A549 (cell line): ENCODE measurements around the gene PLXND1. TPM values are rescaled to one million over a fixed set of nuclear protein-coding genes. Genes with fewer than 3 reads are reported as not detected.

Source experiments
- ATAC-seq, 2 experiments: fragments of 200-7000 bp in 1 of 2; fragments of >200 bp in 1 of 2; cut with Nextera tagmentation in 1 of 2; cut with Tn5 transposase in 1 of 2; 3 replicates each; pipeline versions ENCODE4 v1.8.0 to v1.9.1; 2018 to 2020; ENCODE audit warnings: mild to moderate bottlenecking in 1 of 2, moderate library complexity in 1 of 2
- CTCF ChIA-PET: fragments of 300-600 bp; sonication (Branson Sonifier 250); formaldehyde crosslinking; extraction: SDS; loops from one replicate; lab custom pipeline; 2021; ENCODE audit warnings: antibody characterized with exemption, inconsistent platforms; lab: Yijun Ruan, JAX
- POLR2A ChIA-PET: fragments of 350-600 bp; formaldehyde crosslinking; extraction: SDS; loops from one replicate; lab custom pipeline; 2021; ENCODE audit warnings: antibody characterized with exemption, inconsistent platforms; lab: Yijun Ruan, JAX
- DNase-seq, 2 experiments: peaks; one replicate each; pipeline versions ENCODE4 v3.0.0 to v3.0.0-alpha.2; 2011 to 2016; ENCODE audit warnings: low read depth in 1 of 2, low spot score in 1 of 2
- FAIRE-seq: peaks from 2 replicates; lab custom pipeline; 2011; peaks lifted over from hg19 to GRCh38; lab: Jason Lieb, UNC
- H3K27ac ChIP-seq, 2 experiments: fragments of >200 bp; sonication (Bioruptor Twin); formaldehyde crosslinking; 3 replicates each; pipeline ENCODE4 v1.5.1; 2016 to 2017
- H3K4me1 ChIP-seq: fragments of >200 bp; sonication (Bioruptor Twin); formaldehyde crosslinking; 3 replicates; pipeline ENCODE4 v1.6.1; 2016
- H3K4me2 ChIP-seq: fragments of >200 bp; sonication (Bioruptor Twin); formaldehyde crosslinking; 3 replicates; pipeline ENCODE4 v1.6.1; 2016
- H3K4me3 ChIP-seq: fragments of >200 bp; sonication (Bioruptor Twin); formaldehyde crosslinking; 3 replicates; pipeline ENCODE4 v1.5.1; 2016
- H3K9me3 ChIP-seq: fragments of >200 bp; sonication (Bioruptor Twin); formaldehyde crosslinking; 3 replicates; pipeline ENCODE4 v1.6.1; 2016
- BHLHE40 ChIP-seq: IDR thresholded peaks from 2 replicates; pipeline ENCODE4 v1.6.1; 2012; ENCODE audit warnings: low read depth, low read length, inconsistent platforms
- CBX8 ChIP-seq: fragments of 200-600 bp; sonication (generic); IDR thresholded peaks from 2 replicates; pipeline ENCODE4 v1.6.1; 2016
- CHD2 ChIP-seq: fragments of 150-350 bp; IDR thresholded peaks from 2 replicates; pipeline ENCODE4 v1.6.1; 2014; ENCODE audit warnings: low read length; ENCODE audit not compliant: partially characterized antibody
- CHD4 ChIP-seq: fragments of 200-600 bp; sonication (generic); IDR thresholded peaks from 2 replicates; pipeline ENCODE4 v1.6.1; 2016; ENCODE audit warnings: antibody characterized with exemption, mild to moderate bottlenecking, borderline replicate concordance
- EHF ChIP-seq: fragments of 250-450 bp; sonication (Bioruptor Pico); IDR thresholded peaks from 2 replicates; pipeline ENCODE4 v1.5.0; 2020; ENCODE audit warnings: mild to moderate bottlenecking
- EP300 ChIP-seq, 2 experiments: fragments of >200 bp; sonication (Bioruptor Twin); formaldehyde crosslinking; IDR thresholded peaks; 2 replicates in 1 of 2; 3 replicates in 1 of 2; pipeline ENCODE4 v1.6.1; 2016 to 2017
- ESRRA ChIP-seq: fragments of 150-350 bp; IDR thresholded peaks from 2 replicates; pipeline ENCODE4 v1.6.1; 2014; ENCODE audit warnings: mild to moderate bottlenecking, low read length, borderline replicate concordance
- HMGXB4 ChIP-seq: fragments of 250-450 bp; sonication (Bioruptor Pico); IDR thresholded peaks from 2 replicates; pipeline ENCODE4 v1.5.0; 2021; ENCODE audit warnings: mild to moderate bottlenecking, moderate library complexity, borderline replicate concordance
- HOXB5 ChIP-seq: fragments of 250-450 bp; sonication (Bioruptor Pico); IDR thresholded peaks from 2 replicates; pipeline ENCODE4 v1.5.0; 2020; ENCODE audit warnings: mild to moderate bottlenecking, moderate library complexity
- JUNB ChIP-seq: fragments of >200 bp; sonication (Bioruptor Twin); formaldehyde crosslinking; IDR thresholded peaks from 2 replicates; pipeline ENCODE4 v1.6.1; 2016
- MAFK ChIP-seq: fragments of 450-650 bp; IDR thresholded peaks from 2 replicates; pipeline ENCODE4 v1.6.1; 2014; ENCODE audit not compliant: partially characterized antibody
- MAZ ChIP-seq: fragments of 150-350 bp; IDR thresholded peaks from 2 replicates; pipeline ENCODE4 v1.6.1; 2014; ENCODE audit warnings: antibody characterized with exemption, low read depth, low read length, borderline replicate concordance
- MYC ChIP-seq: IDR thresholded peaks from 2 replicates; pipeline ENCODE4 v1.6.1; 2012; ENCODE audit warnings: mild to moderate bottlenecking, inconsistent platforms, low read length, improper control_type of control experiment, borderline replicate concordance
- NFE2L2 ChIP-seq: fragments of 150-350 bp; conservative IDR thresholded peaks from 2 replicates; pipeline ENCODE4 v1.6.1; 2014; ENCODE audit warnings: low read length
- NPAS2 ChIP-seq: fragments of 250-450 bp; sonication (Bioruptor Pico); IDR thresholded peaks from 2 replicates; pipeline ENCODE4 v1.8.0; 2022; ENCODE audit warnings: mild to moderate bottlenecking, moderate library complexity, borderline replicate concordance
- PHF8 ChIP-seq: fragments of 200-600 bp; sonication (generic); IDR thresholded peaks from 2 replicates; pipeline ENCODE4 v1.6.1; 2016; ENCODE audit warnings: low read depth, mild to moderate bottlenecking, antibody characterized with exemption, moderate library complexity, borderline replicate concordance
- POLR2AphosphoS2 ChIP-seq: conservative IDR thresholded peaks from 2 replicates; pipeline ENCODE4 v1.6.1; 2012; ENCODE audit warnings: low read length, improper control_type of control experiment, inconsistent platforms
- RARB ChIP-seq: fragments of 250-450 bp; sonication (Bioruptor Pico); IDR thresholded peaks from 2 replicates; pipeline ENCODE4 v1.8.0; 2021; ENCODE audit warnings: mild to moderate bottlenecking, moderate library complexity
- SMC3 ChIP-seq: fragments of >200 bp; sonication (Bioruptor Twin); formaldehyde crosslinking; IDR thresholded peaks from 3 replicates; pipeline ENCODE4 v1.6.1; 2018; ENCODE audit warnings: inconsistent platforms
- SREBF2 ChIP-seq: fragments of 450-650 bp; IDR thresholded peaks from 2 replicates; pipeline ENCODE4 v1.6.1; 2014; ENCODE audit warnings: mild to moderate bottlenecking, moderate library complexity
- TP53 ChIP-seq: fragments of 250-450 bp; sonication (Bioruptor Pico); IDR thresholded peaks from 2 replicates; pipeline ENCODE4 v1.5.0; 2021; ENCODE audit warnings: mild to moderate bottlenecking, moderate library complexity
- ZFP36 ChIP-seq: fragments of 450-650 bp; IDR thresholded peaks from 2 replicates; pipeline ENCODE4 v1.6.1; 2014; ENCODE audit warnings: borderline replicate concordance; ENCODE audit not compliant: partially characterized antibody
- ZSCAN20 ChIP-seq: fragments of 250-450 bp; sonication (Bioruptor Pico); IDR thresholded peaks from 2 replicates; pipeline ENCODE4 v1.8.0; 2022; ENCODE audit warnings: mild to moderate bottlenecking, moderate library complexity
- WGBS: methylation state at CpG from one replicate; pipeline ENCODE4 v1.1.6; 2017; ENCODE audit errors: missing lambda C conversion rate; 5-methylcytosine and 5-hydroxymethylcytosine counted together
- polyA plus RNA-seq, 4 experiments: library from polyadenylated mRNA; depleted of rRNA in 3 of 4; stranded (reverse); fragments of >200 nt; fragmentation: RNase III in 1 of 4; extraction: RNeasy Plus Mini Kit Qiagen cat#74134 plus additional on column Dnase treatment in 1 of 4; gene quantifications; 2 replicates in 3 of 4; 3 replicates in 1 of 4; pipeline ENCODE4 v1.2.3, GENCODE V29; 2011 to 2017
- TF ChIP-seq, protein P1 (sequence below): fragments of 150-350 bp; IDR thresholded peaks from 2 replicates; pipeline ENCODE4 v1.6.1; 2014; ENCODE audit warnings: low read depth, mild to moderate bottlenecking, low read length
- TF ChIP-seq, protein P2 (sequence below): IDR thresholded peaks from 2 replicates; pipeline ENCODE4 v1.6.1; 2012
- TF ChIP-seq, protein P3 (sequence below): IDR thresholded peaks from 2 replicates; pipeline ENCODE4 v1.6.1; 2012

Gene PLXND1
- polyA plus RNA-seq, 2 of the 4 experiments (the other 2 are of a cell fraction): 26.8 to 72.6 TPM

GRCh38 chr3:129617381-129618185 is 11.1 kb upstream of the PLXND1 start:
- ATAC-seq: no peak
- CTCF ChIA-PET: no interaction called here
- TF ChIP-seq PHF8 (no peak), MAZ (no peak), SMC3 (no peak), EP300 (IDR thresholded peaks at IDR 0.05) (no peak), BHLHE40 (no peak), HMGXB4 (CRISPR knock-in tag) (no peak), CHD4 (no peak), EHF (CRISPR knock-in tag) (no peak), TP53 (CRISPR knock-in tag) (no peak), NPAS2 (CRISPR knock-in tag) (no peak), CBX8 (no peak), SREBF2 (no peak), RARB (no peak), ESRRA (no peak), NFE2L2 (no peak), ZFP36 (no peak), JUNB (no peak), HOXB5 (CRISPR knock-in tag) (no peak)
- TF ChIP-seq, protein P1, sequence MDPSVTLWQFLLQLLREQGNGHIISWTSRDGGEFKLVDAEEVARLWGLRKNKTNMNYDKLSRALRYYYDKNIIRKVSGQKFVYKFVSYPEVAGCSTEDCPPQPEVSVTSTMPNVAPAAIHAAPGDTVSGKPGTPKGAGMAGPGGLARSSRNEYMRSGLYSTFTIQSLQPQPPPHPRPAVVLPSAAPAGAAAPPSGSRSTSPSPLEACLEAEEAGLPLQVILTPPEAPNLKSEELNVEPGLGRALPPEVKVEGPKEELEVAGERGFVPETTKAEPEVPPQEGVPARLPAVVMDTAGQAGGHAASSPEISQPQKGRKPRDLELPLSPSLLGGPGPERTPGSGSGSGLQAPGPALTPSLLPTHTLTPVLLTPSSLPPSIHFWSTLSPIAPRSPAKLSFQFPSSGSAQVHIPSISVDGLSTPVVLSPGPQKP: no peak
- TF ChIP-seq, protein P2, sequence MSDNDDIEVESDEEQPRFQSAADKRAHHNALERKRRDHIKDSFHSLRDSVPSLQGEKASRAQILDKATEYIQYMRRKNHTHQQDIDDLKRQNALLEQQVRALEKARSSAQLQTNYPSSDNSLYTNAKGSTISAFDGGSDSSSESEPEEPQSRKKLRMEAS: no peak
- no peak for DNase-seq
- Histone ChIP-seq H3K27ac (peak overlapping the region in 1 of 2 experiments; percentile 86; a peak in 4 of 6 replicates), H3K4me1 (peaks cover 43% of the 10 kb centered on the region), H3K4me2 (no peak overlapping the region), H3K9me3 (no peaks in the 10 kb centered on the region), H3K4me3 (no peak overlapping the region)
- FAIRE-seq: no peak
- POLR2A ChIA-PET: no interaction called here
- WGBS: 87% methylated on average over 6 of the region's 12 CpGs

GRCh38 chr3:129616713-129617112 is 10.2 kb upstream of the PLXND1 start:
- peak overlapping the region; percentile 55 for H3K4me2 ChIP-seq
- no peak for TF ChIP-seq MAZ
- no peak for TF ChIP-seq MYC
- no peak for TF ChIP-seq CBX8
- TF ChIP-seq BHLHE40: no peak
- no peak for TF ChIP-seq MAFK
- TF ChIP-seq CHD2: no peak
- no peak for TF ChIP-seq ZSCAN20 (CRISPR knock-in tag)
- no peak for TF ChIP-seq POLR2AphosphoS2
- TF ChIP-seq EHF (CRISPR knock-in tag): no peak
- TF ChIP-seq JUNB: no peak
- TF ChIP-seq, protein P3, sequence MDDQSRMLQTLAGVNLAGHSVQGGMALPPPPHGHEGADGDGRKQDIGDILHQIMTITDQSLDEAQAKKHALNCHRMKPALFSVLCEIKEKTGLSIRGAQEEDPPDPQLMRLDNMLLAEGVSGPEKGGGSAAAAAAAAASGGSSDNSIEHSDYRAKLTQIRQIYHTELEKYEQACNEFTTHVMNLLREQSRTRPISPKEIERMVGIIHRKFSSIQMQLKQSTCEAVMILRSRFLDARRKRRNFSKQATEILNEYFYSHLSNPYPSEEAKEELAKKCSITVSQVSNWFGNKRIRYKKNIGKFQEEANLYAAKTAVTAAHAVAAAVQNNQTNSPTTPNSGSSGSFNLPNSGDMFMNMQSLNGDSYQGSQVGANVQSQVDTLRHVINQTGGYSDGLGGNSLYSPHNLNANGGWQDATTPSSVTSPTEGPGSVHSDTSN: no peak
- TF ChIP-seq HOXB5 (CRISPR knock-in tag): no peak
- TF ChIP-seq, all 56 proteins: peak for 0
- no peak for FAIRE-seq
- CTCF ChIA-PET: no interaction called here
- POLR2A ChIA-PET: no interaction called here
- no peak for DNase-seq
- H3K9me3 ChIP-seq: no peaks in the 10 kb centered on the region
- no peak overlapping the region for H3K4me3 ChIP-seq
- WGBS: 53% methylated on average over 5 of the region's 5 CpGs
- no peak for ATAC-seq
- peak overlapping the region; percentile 67 to 86 for H3K27ac ChIP-seq
- peaks cover 49% of the 10 kb centered on the region for H3K4me1 ChIP-seq
